ENCODE results near the gene RERE. TPM values are rescaled to one million over a fixed set of nuclear protein-coding genes. Genes with fewer than 3 reads are reported as not detected.

The RERE gene
- total RNA-seq, 1 experiment from 2014 or later = 161 TPM

DNA sequence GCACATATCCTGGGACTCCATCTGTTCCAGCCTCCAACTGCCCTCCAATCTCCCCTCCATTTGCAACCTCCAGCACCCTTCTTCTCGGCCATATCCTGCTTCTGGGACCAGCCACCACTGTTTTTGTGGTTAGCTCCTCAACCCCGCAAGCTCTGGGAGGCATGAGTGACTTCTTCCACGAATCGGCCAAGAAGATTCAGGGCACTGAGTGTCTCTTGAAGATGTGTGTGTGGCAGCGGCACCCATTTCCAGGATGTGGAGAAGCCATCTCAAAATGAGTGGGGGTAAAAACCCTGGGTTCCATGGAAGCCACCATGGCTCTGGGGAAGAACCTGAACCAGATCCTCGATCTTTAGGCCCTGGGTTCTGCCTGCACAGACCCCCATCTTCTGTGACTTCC, 304.9 kb downstream of the RERE start:
- H3K9me3 Mint-ChIP-seq = no peaks in the 10 kb centered on the region
- ATAC-seq (no peak), DNase-seq (ENCODE audit: low spot score) (no peak)
- H3K36me3 Mint-ChIP-seq = peaks cover 7% of the 10 kb centered on the region; the same call in 1 of the 2 replicates
- H3K27me3 Mint-ChIP-seq (ENCODE audit: low read depth) = no peaks in the 10 kb centered on the region
- H3K4me1 Mint-ChIP-seq = peaks cover 17% of the 10 kb centered on the region
- ChIA-PET CTCF (no interaction called here), POLR2A (no interaction called here)
- H3K27ac Mint-ChIP-seq = peak overlapping the region; percentile 74
- TF ChIP-seq TEAD1 (CRISPR knock-in tag; IDR thresholded peaks at IDR 0.05) (no peak), RELA (CRISPR knock-in tag; IDR thresholded peaks at IDR 0.05; ENCODE audit: borderline replicate concordance) (no peak), ZNF219 (CRISPR knock-in tag; IDR thresholded peaks at IDR 0.05; ENCODE audit: borderline replicate concordance) (no peak), ZNF232 (CRISPR knock-in tag; IDR thresholded peaks at IDR 0.05) (no peak), SMAD4 (CRISPR knock-in tag; IDR thresholded peaks at IDR 0.05) (no peak)
- TF ChIP-seq, protein P1, sequence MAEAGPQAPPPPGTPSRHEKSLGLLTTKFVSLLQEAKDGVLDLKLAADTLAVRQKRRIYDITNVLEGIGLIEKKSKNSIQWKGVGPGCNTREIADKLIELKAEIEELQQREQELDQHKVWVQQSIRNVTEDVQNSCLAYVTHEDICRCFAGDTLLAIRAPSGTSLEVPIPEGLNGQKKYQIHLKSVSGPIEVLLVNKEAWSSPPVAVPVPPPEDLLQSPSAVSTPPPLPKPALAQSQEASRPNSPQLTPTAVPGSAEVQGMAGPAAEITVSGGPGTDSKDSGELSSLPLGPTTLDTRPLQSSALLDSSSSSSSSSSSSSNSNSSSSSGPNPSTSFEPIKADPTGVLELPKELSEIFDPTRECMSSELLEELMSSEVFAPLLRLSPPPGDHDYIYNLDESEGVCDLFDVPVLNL (CRISPR knock-in tag; IDR thresholded peaks at IDR 0.05; ENCODE audit: borderline replicate concordance, low read depth) = no peak
- TF ChIP-seq, protein P2, sequence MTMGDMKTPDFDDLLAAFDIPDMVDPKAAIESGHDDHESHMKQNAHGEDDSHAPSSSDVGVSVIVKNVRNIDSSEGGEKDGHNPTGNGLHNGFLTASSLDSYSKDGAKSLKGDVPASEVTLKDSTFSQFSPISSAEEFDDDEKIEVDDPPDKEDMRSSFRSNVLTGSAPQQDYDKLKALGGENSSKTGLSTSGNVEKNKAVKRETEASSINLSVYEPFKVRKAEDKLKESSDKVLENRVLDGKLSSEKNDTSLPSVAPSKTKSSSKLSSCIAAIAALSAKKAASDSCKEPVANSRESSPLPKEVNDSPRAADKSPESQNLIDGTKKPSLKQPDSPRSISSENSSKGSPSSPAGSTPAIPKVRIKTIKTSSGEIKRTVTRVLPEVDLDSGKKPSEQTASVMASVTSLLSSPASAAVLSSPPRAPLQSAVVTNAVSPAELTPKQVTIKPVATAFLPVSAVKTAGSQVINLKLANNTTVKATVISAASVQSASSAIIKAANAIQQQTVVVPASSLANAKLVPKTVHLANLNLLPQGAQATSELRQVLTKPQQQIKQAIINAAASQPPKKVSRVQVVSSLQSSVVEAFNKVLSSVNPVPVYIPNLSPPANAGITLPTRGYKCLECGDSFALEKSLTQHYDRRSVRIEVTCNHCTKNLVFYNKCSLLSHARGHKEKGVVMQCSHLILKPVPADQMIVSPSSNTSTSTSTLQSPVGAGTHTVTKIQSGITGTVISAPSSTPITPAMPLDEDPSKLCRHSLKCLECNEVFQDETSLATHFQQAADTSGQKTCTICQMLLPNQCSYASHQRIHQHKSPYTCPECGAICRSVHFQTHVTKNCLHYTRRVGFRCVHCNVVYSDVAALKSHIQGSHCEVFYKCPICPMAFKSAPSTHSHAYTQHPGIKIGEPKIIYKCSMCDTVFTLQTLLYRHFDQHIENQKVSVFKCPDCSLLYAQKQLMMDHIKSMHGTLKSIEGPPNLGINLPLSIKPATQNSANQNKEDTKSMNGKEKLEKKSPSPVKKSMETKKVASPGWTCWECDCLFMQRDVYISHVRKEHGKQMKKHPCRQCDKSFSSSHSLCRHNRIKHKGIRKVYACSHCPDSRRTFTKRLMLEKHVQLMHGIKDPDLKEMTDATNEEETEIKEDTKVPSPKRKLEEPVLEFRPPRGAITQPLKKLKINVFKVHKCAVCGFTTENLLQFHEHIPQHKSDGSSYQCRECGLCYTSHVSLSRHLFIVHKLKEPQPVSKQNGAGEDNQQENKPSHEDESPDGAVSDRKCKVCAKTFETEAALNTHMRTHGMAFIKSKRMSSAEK (CRISPR knock-in tag; IDR thresholded peaks at IDR 0.05; ENCODE audit: borderline replicate concordance) = no peak
- TF ChIP-seq, protein P3, sequence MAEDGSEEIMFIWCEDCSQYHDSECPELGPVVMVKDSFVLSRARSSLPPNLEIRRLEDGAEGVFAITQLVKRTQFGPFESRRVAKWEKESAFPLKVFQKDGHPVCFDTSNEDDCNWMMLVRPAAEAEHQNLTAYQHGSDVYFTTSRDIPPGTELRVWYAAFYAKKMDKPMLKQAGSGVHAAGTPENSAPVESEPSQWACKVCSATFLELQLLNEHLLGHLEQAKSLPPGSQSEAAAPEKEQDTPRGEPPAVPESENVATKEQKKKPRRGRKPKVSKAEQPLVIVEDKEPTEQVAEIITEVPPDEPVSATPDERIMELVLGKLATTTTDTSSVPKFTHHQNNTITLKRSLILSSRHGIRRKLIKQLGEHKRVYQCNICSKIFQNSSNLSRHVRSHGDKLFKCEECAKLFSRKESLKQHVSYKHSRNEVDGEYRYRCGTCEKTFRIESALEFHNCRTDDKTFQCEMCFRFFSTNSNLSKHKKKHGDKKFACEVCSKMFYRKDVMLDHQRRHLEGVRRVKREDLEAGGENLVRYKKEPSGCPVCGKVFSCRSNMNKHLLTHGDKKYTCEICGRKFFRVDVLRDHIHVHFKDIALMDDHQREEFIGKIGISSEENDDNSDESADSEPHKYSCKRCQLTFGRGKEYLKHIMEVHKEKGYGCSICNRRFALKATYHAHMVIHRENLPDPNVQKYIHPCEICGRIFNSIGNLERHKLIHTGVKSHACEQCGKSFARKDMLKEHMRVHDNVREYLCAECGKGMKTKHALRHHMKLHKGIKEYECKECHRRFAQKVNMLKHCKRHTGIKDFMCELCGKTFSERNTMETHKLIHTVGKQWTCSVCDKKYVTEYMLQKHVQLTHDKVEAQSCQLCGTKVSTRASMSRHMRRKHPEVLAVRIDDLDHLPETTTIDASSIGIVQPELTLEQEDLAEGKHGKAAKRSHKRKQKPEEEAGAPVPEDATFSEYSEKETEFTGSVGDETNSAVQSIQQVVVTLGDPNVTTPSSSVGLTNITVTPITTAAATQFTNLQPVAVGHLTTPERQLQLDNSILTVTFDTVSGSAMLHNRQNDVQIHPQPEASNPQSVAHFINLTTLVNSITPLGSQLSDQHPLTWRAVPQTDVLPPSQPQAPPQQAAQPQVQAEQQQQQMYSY (CRISPR knock-in tag; IDR thresholded peaks at IDR 0.05) = no peak
- H3K4me3 Mint-ChIP-seq = no peak overlapping the region

DNA sequence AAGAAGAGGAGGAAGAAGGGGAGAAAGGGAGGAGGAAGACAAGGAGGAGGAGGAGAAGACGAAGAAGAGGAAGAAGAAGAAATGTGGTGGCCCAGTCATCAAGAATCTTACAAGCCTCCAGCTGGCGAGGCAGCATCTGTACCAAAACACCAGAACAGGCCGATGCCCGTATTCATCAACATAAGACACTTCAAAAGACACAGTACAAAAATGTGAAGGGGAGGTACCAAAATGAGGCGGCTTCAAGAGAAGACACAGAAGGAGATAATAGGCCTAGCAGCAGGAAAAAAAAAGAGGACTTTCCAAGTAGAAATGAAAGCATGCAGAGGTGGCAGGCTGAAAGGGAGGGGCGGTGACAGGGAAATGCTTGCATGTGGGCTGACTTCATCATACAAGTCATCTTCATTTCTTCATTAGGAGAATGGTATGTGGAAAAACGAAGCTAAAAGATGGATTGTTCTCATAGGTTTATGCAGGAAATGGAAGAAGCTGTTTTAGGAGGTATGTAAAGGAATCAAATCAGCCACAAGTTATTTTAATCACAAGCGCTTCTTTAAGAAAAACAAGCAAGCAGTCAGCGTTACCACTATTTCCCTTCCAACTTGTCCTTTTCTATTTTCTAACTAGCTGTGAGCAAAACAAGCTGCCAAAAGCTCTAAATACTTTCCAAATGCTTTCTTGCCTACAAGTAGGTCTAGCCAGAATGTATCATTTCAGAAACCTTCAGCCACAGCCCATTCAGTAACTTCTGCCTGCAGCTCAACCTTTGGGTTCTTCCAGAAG, 307.2 kb downstream of the RERE start:
- Mint-ChIP-seq H3K9me3 (no peaks in the 10 kb centered on the region), H3K27me3 (ENCODE audit: low read depth) (no peaks in the 10 kb centered on the region), H3K36me3 (peaks cover 7% of the 10 kb centered on the region; the same call in 1 of the 2 replicates), H3K4me3 (no peak overlapping the region), H3K27ac (peak overlapping the region; percentile 39), H3K4me1 (peaks cover 11% of the 10 kb centered on the region)
- DNase-seq (ENCODE audit: low spot score) = no peak
- CTCF ChIA-PET = interaction anchor here (0.6 to 0.8 kb wide), 2 partner anchors 214 to 339 kb away, joined by 4 to 5 read pairs; no protein-coding TSS in a partner anchor
- ATAC-seq = no peak
- POLR2A ChIA-PET = interaction anchor here (0.6 kb wide), 1 partner anchor 1777 kb away, joined by 4 read pairs; no protein-coding TSS in a partner anchor
- TF ChIP-seq, protein P4, sequence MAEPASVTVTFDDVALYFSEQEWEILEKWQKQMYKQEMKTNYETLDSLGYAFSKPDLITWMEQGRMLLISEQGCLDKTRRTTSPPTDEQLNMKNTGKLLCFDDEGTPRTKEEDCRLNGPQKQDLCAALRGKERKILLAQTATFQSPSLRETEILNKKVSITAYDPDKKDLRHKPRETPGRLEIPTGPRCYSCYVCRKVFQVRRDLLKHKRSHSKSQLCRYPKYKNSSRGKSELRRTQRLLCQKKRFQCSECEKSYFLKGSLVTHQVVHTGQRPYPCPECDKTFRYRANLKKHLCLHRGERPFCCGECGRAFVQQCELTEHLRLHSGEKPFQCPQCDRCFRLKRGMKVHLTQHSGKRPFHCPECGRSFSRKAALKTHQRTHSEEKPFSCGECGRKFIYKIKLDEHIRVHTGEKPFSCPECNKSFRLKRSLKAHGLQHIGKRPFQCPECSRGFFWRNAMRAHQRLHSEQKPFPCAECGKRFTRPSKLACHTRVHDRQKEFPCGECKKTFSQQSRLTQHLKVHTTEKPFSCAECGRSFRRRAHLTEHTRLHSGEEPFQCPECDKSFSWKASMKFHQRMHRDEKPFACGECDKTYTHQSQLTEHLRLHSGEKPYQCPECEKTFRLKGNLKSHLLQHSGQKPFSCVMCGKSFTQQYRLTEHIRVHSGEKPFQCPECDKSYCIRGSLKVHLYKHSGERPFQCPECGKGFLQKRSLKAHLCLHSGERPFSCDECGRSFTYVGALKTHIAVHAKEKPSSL (CRISPR knock-in tag; conservative IDR thresholded peaks at IDR 0.05) = no peak
- TF ChIP-seq TEAD1 (CRISPR knock-in tag; IDR thresholded peaks at IDR 0.05) (no peak), FOXJ3 (CRISPR knock-in tag; IDR thresholded peaks at IDR 0.05; ENCODE audit: borderline replicate concordance) (no peak), ZNF263 (CRISPR knock-in tag; IDR thresholded peaks at IDR 0.05; ENCODE audit: low read depth) (no peak)
- TF ChIP-seq, protein P5, sequence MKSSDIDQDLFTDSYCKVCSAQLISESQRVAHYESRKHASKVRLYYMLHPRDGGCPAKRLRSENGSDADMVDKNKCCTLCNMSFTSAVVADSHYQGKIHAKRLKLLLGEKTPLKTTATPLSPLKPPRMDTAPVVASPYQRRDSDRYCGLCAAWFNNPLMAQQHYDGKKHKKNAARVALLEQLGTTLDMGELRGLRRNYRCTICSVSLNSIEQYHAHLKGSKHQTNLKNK (CRISPR knock-in tag; IDR thresholded peaks at IDR 0.05) = no peak
- TF ChIP-seq, protein P6, sequence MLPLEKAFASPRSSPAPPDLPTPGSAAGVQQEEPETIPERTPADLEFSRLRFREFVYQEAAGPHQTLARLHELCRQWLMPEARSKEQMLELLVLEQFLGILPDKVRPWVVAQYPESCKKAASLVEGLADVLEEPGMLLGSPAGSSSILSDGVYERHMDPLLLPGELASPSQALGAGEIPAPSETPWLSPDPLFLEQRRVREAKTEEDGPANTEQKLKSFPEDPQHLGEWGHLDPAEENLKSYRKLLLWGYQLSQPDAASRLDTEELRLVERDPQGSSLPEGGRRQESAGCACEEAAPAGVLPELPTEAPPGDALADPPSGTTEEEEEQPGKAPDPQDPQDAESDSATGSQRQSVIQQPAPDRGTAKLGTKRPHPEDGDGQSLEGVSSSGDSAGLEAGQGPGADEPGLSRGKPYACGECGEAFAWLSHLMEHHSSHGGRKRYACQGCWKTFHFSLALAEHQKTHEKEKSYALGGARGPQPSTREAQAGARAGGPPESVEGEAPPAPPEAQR (CRISPR knock-in tag; IDR thresholded peaks at IDR 0.05) = no peak
- TF ChIP-seq, protein P7, sequence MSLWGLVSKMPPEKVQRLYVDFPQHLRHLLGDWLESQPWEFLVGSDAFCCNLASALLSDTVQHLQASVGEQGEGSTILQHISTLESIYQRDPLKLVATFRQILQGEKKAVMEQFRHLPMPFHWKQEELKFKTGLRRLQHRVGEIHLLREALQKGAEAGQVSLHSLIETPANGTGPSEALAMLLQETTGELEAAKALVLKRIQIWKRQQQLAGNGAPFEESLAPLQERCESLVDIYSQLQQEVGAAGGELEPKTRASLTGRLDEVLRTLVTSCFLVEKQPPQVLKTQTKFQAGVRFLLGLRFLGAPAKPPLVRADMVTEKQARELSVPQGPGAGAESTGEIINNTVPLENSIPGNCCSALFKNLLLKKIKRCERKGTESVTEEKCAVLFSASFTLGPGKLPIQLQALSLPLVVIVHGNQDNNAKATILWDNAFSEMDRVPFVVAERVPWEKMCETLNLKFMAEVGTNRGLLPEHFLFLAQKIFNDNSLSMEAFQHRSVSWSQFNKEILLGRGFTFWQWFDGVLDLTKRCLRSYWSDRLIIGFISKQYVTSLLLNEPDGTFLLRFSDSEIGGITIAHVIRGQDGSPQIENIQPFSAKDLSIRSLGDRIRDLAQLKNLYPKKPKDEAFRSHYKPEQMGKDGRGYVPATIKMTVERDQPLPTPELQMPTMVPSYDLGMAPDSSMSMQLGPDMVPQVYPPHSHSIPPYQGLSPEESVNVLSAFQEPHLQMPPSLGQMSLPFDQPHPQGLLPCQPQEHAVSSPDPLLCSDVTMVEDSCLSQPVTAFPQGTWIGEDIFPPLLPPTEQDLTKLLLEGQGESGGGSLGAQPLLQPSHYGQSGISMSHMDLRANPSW (CRISPR knock-in tag; conservative IDR thresholded peaks at IDR 0.05; ENCODE audit: low read depth) = no peak
- TF ChIP-seq, protein P8, sequence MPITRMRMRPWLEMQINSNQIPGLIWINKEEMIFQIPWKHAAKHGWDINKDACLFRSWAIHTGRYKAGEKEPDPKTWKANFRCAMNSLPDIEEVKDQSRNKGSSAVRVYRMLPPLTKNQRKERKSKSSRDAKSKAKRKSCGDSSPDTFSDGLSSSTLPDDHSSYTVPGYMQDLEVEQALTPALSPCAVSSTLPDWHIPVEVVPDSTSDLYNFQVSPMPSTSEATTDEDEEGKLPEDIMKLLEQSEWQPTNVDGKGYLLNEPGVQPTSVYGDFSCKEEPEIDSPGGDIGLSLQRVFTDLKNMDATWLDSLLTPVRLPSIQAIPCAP (CRISPR knock-in tag; IDR thresholded peaks at IDR 0.05) = no peak

Measured in WTC11 (cell line).